ENCODE results near the gene AOAH. TPM values are rescaled to one million over a fixed set of nuclear protein-coding genes. Genes with fewer than 3 reads are reported as not detected.

The AOAH gene
- total RNA-seq, 1 experiment from 2014 or later, result 0.39 TPM

GRCh38 chr7:36766451-36766850 lies 42.2 kb upstream of the AOAH start:
- no peak overlapping the region for H3K9ac ChIP-seq (ENCODE audit: extremely low read depth, insufficient read length, low read length)
- peaks cover 29 to 33% of the 10 kb centered on the region in 2 experiments for H3K4me1 Mint-ChIP-seq
- H3K36me3 Mint-ChIP-seq (ENCODE audit: insufficient read depth in 1 of 3, low read depth in 3 of 3), result peaks cover 2 to 8% (median 4%) of the 10 kb centered on the region in 3 experiments; a peak in 3 of 7 replicates
- no peak overlapping the region for H4K91ac ChIP-seq (ENCODE audit: insufficient read length, low read depth, low read length)
- H3K27me3 ChIP-seq (ENCODE audit: insufficient read depth, low read length), result no peaks in the 10 kb centered on the region
- no peak overlapping the region for H3K18ac ChIP-seq (ENCODE audit: insufficient read length, low read depth, low read length)
- no peak overlapping the region for H3K4me3 Mint-ChIP-seq
- no peak overlapping the region for H3K4me2 ChIP-seq (ENCODE audit: insufficient read depth, insufficient read length, low read length)
- no peak overlapping the region for H2BK12ac ChIP-seq (ENCODE audit: insufficient read length, low read depth, low read length)
- H2BK20ac ChIP-seq (ENCODE audit: low read depth, low read length, poor library complexity, severe bottlenecking), result no peak overlapping the region
- no peaks in the 10 kb centered on the region for H3K79me2 ChIP-seq (ENCODE audit: insufficient read depth, low read length)
- H3K9me3 ChIP-seq (ENCODE audit: control insufficient read depth, low read depth, low read length), result no peaks in the 10 kb centered on the region
- WGBS (ENCODE audit: extremely low coverage, insufficient read length, low lambda C conversion rate), result no CpG with 5 or more reads among the region's 1 CpG
- no peaks in the 10 kb centered on the region for H3K27me3 Mint-ChIP-seq (ENCODE audit: low read depth)
- no peak overlapping the region for H3K27ac ChIP-seq (ENCODE audit: insufficient read length, low read depth, low read length)
- H4K8ac ChIP-seq (replicated peaks; ENCODE audit: insufficient read length, low read depth, low read length), result no peak overlapping the region
- no peak overlapping the region for H2AFZ ChIP-seq (ENCODE audit: low read length)
- no peak overlapping the region for H3K4ac ChIP-seq (ENCODE audit: low read depth, low read length)
- no peak overlapping the region for H4K5ac ChIP-seq (ENCODE audit: insufficient read length, low read depth, low read length)
- TF ChIP-seq CTCF (conservative IDR thresholded peaks at IDR 0.05), result no peak
- no peaks in the 10 kb centered on the region for H3K79me1 ChIP-seq (ENCODE audit: insufficient read depth, low read depth, low read length, poor library complexity, severe bottlenecking)
- no peaks in the 10 kb centered on the region; a peak in 1 of 5 replicates for H3K9me3 Mint-ChIP-seq
- H3K14ac ChIP-seq (ENCODE audit: insufficient read depth, low read length), result no peak overlapping the region
- H2BK120ac ChIP-seq (ENCODE audit: low read depth, low read length, poor library complexity, severe bottlenecking), result no peak overlapping the region
- H2BK5ac ChIP-seq (ENCODE audit: insufficient read length, low read length), result no peak overlapping the region
- no peak overlapping the region for H2AK5ac ChIP-seq (ENCODE audit: insufficient read length, low read length)
- peaks cover 6% of the 10 kb centered on the region; the same call in 1 of the 2 replicates for H3K4me1 ChIP-seq (ENCODE audit: insufficient read depth, low read length)
- H3K56ac ChIP-seq (ENCODE audit: insufficient read length, low read depth, low read length), result no peak overlapping the region
- H3K23me2 ChIP-seq (ENCODE audit: insufficient read length, low read depth, low read length, poor library complexity, severe bottlenecking), result no peaks in the 10 kb centered on the region
- no peak overlapping the region for H3K27ac Mint-ChIP-seq
- H3T11ph ChIP-seq (ENCODE audit: low read length), result no peak overlapping the region
- no peaks in the 10 kb centered on the region for H4K20me1 ChIP-seq (ENCODE audit: control insufficient read depth, insufficient read depth, insufficient read length)
- no peak overlapping the region for H2BK15ac ChIP-seq (ENCODE audit: low read depth, low read length)
- no peak for DNase-seq
- H3K23ac ChIP-seq (ENCODE audit: insufficient read length, low read depth, low read length), result no peak overlapping the region

All from H9 (cell line).